Breast epithelium (tissue), 3 donors: ENCODE results near the gene TRAF3IP1.
A peak's percentile ranks its signal among the peaks of the same experiment; 100 is the strongest.

ENCODE experiments used
- CTCF ChIP-seq, 3 donors: fragments of 450-650 bp; IDR thresholded peaks; one replicate each; pipeline ENCODE4 v1.5.1; 2016 to 2017; ENCODE audit warnings: antibody characterized with exemption in 3 of 3, mild to moderate bottlenecking in 3 of 3, moderate library complexity in 3 of 3
- POLR2A ChIP-seq: fragments of 450-650 bp; IDR thresholded peaks from one replicate; pipeline ENCODE4 v1.6.1; 2016; ENCODE audit warnings: antibody characterized with exemption, mild to moderate bottlenecking, moderate library complexity
- POLR2AphosphoS5 ChIP-seq, 3 donors: sonication (generic); formaldehyde crosslinking; IDR thresholded peaks; one replicate each; pipeline ENCODE4 v1.6.1; 2017; ENCODE audit warnings: antibody characterized with exemption in 3 of 3

GRCh38 chr2:238274152-238274865, 46.0 kb upstream of the TRAF3IP1 start:
- no peak for TF ChIP-seq POLR2A
- TF ChIP-seq CTCF (IDR thresholded peaks at IDR 0.05), result no peak
- peak in 1 of 3 donors; percentile 34 for TF ChIP-seq POLR2AphosphoS5 (IDR thresholded peaks at IDR 0.05)
